HL-60 (cell line): ENCODE measurements around the gene CSN1S1.

Experiments used
- DNase-seq, 2 experiments: peaks; one replicate each; pipeline ENCODE4 v3.0.0-alpha.2; 2010 to 2020; ENCODE audit warnings: low read depth in 1 of 2, low spot score in 1 of 2
- H3K27ac ChIP-seq: fragments of 250-450 bp; sonication (Bioruptor Pico); replicated peaks from 2 replicates; pipeline ENCODE4 v1.5.1; 2020; ENCODE audit warnings: mild to moderate bottlenecking, moderate library complexity
- H3K27me3 ChIP-seq: fragments of 250-450 bp; sonication (Bioruptor Pico); 2 replicates; pipeline ENCODE4 v1.5.1; 2021; ENCODE audit warnings: mild to moderate bottlenecking, moderate library complexity; ENCODE audit not compliant: insufficient read depth, poor library complexity, severe bottlenecking
- H3K4me3 ChIP-seq: replicated peaks from 2 replicates; pipeline ENCODE4 v1.5.1; 2011; ENCODE audit warnings: mild to moderate bottlenecking, control low read depth, low read length; ENCODE audit not compliant: insufficient read depth
- CTCF ChIP-seq: IDR thresholded peaks from one replicate; pipeline ENCODE4 v1.5.1; 2011; ENCODE audit warnings: low read length, control low read depth, inconsistent platforms; ENCODE audit not compliant: insufficient read depth
- GABPA ChIP-seq: IDR thresholded peaks from 2 replicates; pipeline ENCODE4 v1.6.1; 2012; ENCODE audit warnings: low read depth
- POLR2AphosphoS5 ChIP-seq: IDR thresholded peaks from 2 replicates; pipeline ENCODE4 v1.6.1; 2012; ENCODE audit warnings: low read depth
- REST ChIP-seq: IDR thresholded peaks from 2 replicates; pipeline ENCODE4 v1.6.1; 2012; ENCODE audit warnings: low read depth; ENCODE audit not compliant: insufficient replicate concordance
- SPI1 ChIP-seq: IDR thresholded peaks from 2 replicates; pipeline ENCODE4 v1.6.1; 2012; ENCODE audit warnings: low read depth, mild to moderate bottlenecking, borderline replicate concordance

CSN1S1 gene

GRCh38 chr4:69896530-69897116 lies 34.2 kb upstream of the CSN1S1 start:
- TF ChIP-seq CTCF (no peak), GABPA (no peak), REST (no peak), POLR2AphosphoS5 (no peak), SPI1 (no peak)
- no peak for DNase-seq
- no peak overlapping the region for H3K4me3 ChIP-seq
- H3K27ac ChIP-seq = no peak overlapping the region
- H3K27me3 ChIP-seq = no peaks in the 10 kb centered on the region

- H3K27me3 ChIP-seq = no peaks in the 10 kb centered on the region
- no peak overlapping the region for H3K27ac ChIP-seq
- DNase-seq = no peak
- TF ChIP-seq GABPA (no peak), CTCF (no peak), SPI1 (no peak), POLR2AphosphoS5 (no peak), REST (no peak)
- no peak overlapping the region for H3K4me3 ChIP-seq
Observed at GRCh38 chr4:69907151-69907550, 23.7 kb upstream of the CSN1S1 start.

GRCh38 chr4:69909195-69909594 lies 21.7 kb upstream of the CSN1S1 start:
- DNase-seq = peak in 1 of 2 experiments; percentile 4
- TF ChIP-seq GABPA (no peak), POLR2AphosphoS5 (no peak), CTCF (no peak), REST (no peak), SPI1 (no peak)
- no peak overlapping the region for H3K4me3 ChIP-seq
- H3K27me3 ChIP-seq = no peaks in the 10 kb centered on the region
- H3K27ac ChIP-seq = no peak overlapping the region
